HG02678 (cell line): ENCODE results near the gene ANKH.
A peak's percentile ranks its signal among the peaks of the same experiment; 100 is the strongest.
"Not testable (repeated sequence)": the region's sequence is repeated elsewhere in the genome, so short reads cannot be mapped to it uniquely, and the experiment has no call there.

Source experiments
- ATAC-seq: cut with Tn5 transposase; IDR thresholded peaks from one replicate; pipeline ENCODE4 v1.9.1; 2021; ENCODE audit warnings: mild to moderate bottlenecking, moderate library complexity; ENCODE audit not compliant: unreplicated experiment

ANKH gene

DNA sequence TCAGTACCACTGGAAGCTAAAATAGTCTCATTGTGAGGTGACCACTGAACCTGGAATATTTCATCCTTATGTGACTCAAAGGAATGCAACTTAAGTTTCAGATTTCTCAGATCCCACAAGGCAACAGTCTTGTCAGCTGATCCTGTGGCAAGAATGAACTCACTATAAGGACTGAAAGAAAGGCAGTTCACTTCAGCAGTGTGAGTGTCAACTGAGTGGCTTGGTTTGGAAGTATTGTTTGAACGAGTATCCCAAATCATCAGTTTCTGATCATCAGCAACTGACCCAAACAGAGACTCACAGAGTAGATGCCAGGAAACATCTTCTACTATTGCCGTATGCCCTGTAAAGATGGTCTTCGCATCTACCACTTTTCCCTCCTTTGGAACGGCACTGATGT lies 74.2 kb downstream of the ANKH start:
- ATAC-seq, result not testable (repeated sequence)

DNA sequence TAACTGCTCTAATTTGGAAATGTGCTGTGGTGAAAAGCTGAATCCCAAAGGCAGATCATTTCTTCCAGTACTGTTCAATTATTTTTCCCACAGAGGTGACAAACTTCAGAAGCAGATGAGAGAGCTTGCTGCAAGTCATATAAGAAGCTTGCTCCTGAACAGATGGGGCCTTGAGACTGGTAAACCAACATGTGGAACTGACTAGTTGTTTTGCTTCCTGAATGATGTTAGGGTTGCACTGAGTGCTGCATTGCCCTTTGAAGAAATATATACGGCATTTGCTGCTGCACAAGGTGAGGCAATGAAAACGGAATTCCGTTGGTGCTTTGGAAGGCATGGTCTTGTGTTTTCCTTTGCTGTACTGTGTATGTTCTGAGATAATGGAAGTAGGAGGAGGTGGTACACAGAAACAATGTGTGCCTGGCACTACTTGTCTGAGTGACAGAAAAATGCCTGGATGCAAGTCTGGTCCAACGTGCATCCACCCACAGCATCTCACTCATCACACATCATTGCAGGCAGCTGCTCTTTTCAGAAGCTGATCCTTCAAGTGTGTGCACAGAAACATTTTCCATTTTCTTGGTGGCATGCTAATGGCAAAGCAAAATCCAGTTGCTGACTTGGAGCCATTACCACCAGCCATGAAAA lies 76.9 kb downstream of the ANKH start:
- ATAC-seq, result no peak

DNA sequence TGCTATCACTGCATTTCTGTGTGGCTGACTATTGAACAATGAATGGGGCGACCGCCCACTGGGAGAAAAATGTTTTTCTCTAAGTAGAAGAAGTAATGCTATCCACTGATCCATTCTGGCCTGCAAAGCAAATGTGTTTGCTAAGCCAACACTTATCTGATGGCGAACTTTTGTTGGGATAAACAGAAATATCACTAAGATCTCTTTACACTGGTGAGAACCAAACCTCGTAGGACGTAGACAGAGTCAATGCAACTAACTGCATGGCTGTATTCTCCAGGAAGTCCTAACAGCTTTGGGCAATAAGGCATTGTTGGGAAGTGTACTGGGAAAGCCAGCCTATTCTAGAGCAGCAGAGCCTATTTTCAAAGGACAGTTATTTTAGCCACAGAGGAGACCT lies 77.7 kb downstream of the ANKH start:
- ATAC-seq, result no peak

DNA sequence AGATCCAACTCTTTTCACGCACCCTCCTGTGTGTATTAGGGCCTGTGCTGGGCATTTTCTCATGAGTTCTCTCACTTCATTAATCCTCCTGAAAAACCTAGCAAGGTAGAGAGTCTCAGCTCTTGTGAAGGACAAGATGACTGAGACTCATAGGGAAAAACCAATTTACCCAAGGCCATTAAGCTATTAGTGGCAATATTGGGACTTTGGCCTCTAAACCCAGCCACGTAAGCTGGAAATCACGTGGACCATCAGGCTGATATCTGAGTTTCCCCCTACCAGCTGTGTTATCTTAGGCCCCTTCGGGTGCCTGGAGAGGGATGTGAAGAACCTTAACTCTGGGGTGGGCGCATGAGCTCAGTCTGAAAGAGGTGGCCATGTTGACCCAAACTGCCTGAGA lies 80.7 kb downstream of the ANKH start:
- ATAC-seq, result no peak

DNA sequence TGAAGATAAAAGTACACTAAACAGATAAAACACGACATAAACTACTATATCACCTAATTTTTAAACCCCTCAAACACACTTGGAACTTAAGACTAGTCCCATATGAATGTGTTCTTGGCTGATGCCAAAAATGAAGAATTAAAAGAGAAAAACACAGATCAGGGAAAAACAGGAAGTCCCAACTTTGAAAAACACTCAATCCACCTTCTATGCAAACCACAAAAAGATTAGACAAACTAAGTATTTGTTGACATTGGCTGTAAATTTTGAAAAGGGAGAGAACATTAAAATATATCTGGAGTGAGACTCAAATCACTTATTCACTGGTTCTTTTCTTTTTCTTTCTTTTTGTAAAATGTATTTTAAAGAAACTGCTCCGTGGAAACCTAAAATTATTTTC lies 81.4 kb downstream of the ANKH start:
- no peak for ATAC-seq

DNA sequence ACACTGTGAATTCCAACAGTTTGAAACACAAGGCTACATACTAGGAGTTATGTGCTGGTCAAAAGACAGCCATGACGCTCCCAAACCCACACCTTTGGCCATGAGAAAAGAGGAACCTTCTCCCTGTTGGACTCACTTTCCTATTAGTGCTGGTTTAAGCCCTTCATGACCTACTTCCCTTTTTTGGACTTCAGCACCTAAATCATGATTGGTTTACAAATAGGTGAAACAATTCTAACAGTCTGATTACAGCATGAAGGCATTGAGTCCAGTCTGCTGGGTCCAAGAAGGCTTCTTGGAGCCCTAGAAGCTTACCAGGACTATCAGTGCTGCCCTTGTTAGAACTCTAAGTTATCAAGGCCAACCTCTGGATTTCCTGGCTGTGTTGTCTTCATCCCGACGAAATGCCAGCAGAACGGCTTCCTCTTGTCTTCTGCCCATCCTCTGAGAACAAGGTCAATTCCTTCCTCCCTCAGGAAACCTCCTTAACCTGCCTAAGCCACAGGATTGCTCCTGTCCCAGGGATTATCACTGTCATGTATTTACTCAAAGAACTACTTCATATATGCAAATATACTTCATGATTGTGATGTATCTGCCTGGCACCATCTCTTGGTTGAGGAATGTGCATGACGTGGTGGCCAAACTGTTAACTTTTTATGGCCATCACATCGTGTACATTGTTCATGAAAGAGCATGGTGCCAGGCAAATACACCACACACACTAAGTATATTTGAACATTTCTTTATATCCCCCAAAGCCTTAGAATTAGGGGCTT lies 83.6 kb downstream of the ANKH start:
- no peak for ATAC-seq

DNA sequence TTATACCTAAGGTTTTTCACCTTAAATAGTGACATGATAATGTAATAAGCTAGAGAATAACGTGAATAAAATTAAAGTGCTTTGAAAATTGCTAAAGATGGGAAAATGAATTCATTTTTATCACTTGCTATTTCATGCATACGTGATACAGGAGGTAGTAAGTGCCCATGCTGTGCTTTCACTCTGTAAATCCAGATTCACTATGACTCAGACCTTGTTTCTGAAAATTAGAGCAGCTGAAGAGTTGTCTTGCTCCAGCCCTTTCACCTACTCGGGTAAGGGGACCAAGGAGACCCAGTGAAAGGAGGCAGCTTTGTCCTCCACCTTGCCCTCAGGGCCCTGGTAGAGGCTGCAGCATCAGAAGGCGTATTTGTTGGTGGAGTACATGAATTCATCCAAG lies 87.9 kb downstream of the ANKH start:
- ATAC-seq, result peak; percentile 66

DNA sequence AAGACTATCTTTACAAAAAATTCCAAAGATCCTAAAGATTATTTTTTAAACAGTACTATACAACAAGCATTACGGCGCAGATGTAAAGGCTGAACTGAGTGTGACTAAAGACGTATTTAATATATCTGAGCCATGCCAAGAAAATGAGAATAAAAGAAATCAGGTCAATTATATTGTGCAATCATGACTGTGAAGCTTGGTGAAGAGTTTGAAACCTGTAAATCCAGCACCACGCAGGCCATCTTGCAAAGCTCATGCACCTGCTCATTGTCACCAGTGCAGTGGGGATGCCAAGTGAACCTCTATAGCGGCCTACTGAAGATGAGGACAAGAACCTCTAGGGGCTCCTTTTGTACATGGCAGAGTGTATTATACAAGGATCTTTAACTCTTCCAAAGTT lies 89.0 kb downstream of the ANKH start:
- ATAC-seq, result no peak

DNA sequence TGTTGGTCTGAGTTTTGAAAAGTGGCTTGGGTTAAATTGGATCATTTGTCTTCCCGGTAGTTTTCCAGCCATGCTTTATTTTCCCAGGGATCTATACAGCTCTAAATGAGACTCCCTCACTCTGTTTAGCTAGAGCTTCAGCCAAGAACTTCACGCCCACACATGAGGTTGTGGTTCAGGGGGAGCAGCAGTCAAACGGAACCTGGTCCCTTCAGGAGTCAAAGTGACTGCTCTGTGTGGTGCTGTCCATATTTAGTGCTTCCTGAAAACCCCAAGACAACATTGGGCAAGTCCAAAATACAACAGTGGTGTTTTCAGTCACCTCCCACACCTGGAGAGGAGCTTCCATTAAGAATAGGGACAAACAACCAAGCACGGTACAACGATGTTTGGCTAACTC lies 90.5 kb downstream of the ANKH start:
- ATAC-seq, result peak; percentile 57

DNA sequence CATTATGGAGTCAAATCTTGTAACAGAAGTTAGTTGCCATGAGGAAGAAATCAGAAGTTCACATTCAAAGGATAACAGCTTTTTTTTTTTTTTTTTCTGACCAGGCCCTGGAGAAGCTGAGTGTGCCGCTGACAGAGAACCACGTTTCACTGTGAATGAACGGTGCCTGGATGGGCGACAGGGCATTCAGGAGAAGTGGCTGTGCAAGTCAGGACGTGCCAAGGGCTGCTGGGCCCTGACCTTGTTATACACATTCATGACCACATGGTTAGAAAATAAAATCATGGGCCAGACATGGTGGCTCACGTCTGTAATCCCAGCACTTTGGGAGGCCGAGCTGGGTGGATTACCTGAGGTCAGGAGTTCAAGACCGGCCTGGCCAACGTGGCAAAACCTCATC lies 91.6 kb downstream of the ANKH start:
- ATAC-seq, result no peak

DNA sequence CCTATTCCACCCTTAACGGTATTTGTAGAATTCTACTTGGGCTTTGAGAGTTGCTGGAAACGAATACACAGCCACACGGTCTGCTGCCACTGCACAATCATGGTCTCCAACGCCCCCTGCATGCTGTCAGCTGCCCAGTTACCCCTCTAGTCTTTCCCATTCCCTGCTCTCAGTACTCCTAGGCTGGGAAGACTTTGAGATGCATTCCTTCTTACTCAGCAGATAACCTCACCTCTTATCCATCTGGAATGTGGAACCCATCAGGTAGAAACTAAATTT lies 92.8 kb downstream of the ANKH start:
- ATAC-seq, result no peak

DNA sequence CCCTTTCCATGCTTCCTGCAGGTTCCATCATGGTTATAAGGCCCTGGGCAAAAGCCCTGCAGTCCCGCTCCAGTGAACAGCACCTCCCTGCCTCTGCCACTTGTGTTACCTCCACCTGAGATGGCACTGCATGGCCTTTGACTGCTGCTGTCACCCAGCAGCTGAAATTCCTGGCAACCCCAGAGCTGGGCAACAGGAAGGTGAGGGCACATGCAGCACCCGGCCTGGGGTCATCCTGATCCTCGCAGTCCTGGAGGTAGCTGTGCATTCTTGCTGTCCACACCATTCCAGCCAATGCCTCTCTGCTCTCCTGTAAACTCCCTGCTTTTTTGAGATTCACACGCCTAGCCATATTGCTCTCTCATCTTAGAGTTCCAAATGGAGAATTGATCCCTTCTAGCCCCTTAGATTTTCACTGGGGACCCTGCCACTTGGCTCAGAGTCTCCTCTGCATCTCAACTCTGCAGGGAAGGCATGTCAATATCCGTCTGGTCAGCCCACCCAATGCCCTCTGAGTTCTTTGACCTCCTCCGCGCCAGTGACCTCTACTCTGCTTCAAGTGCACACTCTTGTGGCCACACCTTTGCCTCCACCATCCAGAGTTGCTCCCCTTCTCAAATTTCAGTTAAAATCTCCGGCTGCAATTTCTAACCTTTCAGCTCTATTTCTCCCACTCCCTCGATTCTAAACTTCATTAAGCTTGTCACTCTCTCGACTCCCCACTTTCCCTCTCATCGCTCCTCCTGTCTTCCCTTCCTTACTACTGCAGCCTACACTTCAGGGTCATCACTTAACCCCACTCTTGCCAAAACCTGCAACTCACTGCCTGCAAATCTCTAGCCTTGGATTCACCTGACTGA lies 93.4 kb downstream of the ANKH start:
- ATAC-seq, result no peak

DNA sequence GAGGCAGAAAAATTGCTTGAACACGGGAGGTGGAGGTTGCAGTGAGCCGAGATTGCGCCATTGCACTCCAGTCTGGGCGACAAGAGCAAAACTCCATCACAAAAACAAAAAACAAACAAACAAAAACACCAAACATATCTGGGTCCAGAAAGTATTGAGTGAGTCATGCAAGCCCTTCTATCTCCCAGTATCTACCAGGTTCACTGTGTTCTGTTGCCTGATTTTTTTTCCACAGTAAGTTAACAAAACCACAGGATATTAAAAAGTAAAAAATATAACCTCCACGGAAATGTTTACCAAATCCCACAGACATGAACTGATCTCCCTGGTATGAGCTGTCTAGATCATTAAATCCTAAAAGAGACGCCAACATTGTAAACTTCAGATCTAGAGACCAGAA lies 94.4 kb downstream of the ANKH start:
- no peak for ATAC-seq

DNA sequence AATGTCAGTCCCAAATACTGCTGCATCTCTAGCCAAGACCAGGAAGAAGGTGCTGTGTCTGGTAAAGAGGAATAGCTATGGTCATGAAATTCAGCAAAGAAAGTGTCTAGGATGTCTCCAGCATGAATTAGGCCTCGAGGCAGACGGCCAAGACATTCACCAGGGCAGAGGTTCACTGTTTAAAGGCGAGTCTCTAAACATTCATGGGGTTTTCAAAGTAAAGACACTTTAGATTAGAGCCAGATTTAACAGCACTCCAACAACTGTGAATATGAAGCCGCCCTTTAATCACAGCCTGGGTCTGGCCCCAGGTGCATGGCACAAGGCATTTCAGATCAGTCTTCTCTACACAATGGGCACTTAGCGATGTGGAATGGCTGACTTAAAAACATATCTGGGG lies 95.0 kb downstream of the ANKH start:
- ATAC-seq, result no peak

DNA sequence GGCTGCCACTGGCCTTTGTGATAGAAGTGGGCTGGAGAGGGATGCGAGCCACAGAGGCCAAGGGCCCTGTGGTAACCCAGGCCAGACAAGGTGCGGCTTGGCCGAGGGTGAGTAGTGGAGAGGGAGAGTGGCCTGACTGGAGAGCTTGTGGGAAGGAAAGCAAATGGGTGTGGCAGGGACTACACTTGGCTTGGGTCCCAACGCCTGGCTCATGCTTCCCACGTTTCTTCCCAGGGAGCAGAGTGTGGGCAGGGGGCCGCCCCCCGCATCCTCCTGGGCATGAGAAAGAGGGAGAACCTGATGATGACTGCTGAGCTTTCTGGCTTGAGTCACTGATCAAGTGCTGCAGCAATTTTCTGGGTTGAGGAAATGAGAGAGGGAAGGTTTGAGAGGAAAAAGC lies 95.7 kb downstream of the ANKH start:
- no peak for ATAC-seq

DNA sequence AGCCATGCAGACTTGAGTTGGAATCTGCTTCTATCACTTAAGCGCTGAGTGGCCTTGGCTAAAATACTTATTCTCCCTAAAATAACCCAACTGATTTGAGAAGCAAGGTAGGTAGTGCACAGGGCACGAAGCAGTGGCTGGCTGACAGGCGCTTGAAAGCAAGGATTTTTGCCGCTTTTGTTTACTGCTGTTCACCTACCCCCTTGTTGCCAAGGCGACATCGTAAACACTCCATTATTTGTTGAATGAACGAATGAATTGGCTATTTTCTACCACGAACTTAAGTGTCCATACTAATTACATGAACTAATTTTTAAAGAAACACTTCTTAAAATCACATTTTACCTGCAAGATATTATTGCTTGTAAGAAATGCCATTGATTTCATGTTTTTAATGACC lies 98.0 kb downstream of the ANKH start:
- no peak for ATAC-seq

DNA sequence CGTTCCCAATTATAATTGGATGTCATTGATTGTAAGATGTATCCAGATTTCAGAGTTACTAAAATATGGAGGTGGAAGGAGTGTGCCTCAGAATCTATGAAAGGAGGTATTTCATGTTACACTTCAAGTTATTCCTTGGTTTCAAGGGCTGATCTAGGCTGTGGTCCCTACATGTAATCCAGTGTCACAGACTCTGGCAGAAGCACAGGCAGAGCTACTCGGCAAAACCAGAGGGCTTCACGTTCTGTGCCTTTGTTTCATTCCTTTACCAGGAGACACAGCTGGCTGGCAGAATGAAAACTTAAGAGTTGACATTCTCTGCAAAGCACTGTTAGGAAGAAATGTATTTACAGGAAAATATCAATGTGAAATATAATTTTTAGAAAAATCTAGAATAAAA lies 99.6 kb downstream of the ANKH start:
- no peak for ATAC-seq

DNA sequence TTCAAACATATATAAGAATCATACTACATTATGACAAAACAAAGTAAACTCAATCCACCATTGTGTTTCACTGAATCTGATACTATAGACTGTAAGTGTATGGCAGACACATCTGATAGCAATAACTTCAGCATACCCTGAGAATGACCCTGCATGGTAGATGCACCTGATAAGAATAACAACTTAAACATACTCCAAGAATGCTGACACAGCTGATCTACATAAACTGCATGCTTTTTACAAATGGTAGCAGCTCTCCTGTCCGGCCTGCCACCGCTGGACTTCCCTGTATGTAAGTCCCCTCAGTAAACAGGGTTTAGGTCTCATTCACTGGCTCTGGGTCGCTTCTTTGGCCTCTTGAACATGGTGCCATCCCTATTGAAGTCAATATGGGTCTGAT lies 100.4 kb downstream of the ANKH start:
- no peak for ATAC-seq

DNA sequence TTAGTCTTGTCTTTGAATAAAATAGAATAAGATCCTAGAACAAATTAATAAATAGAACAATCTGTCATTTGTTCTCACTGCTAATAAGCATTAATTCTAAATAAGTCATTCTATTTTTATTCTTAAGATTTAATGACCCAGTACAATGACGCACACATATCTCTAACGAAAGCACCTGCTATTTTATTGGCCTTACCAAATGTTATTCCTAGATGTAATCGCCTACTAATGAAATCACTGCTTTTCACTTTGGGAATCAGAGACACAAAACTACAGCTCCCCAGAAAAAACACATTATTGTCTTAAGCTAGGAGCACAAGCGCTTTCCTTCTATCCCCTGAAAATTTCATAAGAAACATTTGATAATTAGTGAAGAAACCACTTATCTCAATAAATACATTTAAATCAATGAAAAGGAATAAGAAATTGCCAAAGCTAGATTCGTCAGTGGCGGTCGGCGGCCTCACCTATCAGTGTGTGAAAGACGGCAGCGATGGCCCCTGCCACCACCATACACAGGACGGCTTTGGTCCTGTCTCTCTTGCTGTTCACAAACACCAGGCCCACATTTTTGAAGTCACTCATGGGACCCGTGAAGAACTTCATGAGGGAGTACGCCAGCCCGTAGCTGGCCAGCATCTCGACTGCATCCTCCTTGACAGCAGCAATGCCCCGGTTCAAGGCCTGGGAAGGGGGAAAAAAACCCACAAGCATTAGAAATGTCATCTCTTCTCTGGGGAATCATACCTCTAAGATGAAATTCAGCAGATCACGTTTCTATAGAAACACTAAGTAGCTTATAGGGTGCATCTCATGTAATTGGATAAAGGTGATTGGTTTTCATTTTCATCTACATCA lies 102.8 kb downstream of the ANKH start:
- no peak for ATAC-seq

DNA sequence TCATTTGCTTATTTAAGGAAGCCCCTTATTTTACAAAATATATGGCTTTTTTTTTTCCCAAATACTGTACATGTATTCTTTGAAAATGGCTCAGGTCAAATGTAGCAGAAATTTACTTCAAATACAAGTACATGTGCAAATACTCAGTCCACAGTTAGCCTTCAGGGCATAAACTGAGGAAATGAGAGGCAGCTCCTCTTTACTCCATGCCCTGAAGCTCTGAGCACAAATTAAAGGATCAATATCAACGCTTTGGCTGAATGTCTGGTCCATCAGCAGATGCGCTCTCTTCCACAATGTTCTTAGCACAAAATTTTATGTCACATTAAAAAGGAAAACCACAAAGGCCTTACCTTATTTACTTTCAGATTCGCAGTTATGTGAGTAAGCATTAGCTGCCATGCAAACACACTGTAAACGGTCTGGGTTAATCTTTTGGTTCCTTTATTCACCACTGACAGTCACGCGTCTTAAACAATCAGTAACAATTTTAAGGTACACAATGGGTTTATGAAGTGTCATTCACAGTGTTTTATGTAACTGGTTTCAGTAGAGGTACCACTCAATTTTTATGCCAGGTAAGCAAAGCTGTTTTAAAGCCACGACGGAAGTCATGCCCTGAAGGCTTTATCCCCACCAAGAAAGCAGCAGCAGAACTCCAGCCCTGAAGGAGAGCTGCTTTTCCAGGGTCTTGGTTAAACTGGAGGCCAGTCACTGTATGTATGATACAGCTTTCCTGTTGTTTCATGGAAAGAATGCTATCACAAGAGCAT lies 103.7 kb downstream of the ANKH start:
- ATAC-seq, result no peak
